ENCODE data around the gene IL10.

Gene IL10

GRCh38 chr1:206732992-206733391 lies 39.3 kb downstream of the IL10 start:
- no peak for DNase-seq

GRCh38 chr1:206732508-206732907 lies 39.8 kb downstream of the IL10 start:
- DNase-seq = no peak

- DNase-seq = no peak
These were observed 42.8 kb downstream of the IL10 start for GRCh38 chr1:206729507-206729906.

- no peak for DNase-seq
These were observed 43.2 kb downstream of the IL10 start for GRCh38 chr1:206729050-206729449.

GRCh38 chr1:206728697-206728987 lies 43.7 kb downstream of the IL10 start:
- DNase-seq = no peak

GRCh38 chr1:206727981-206728696 lies 44.2 kb downstream of the IL10 start:
- no peak for DNase-seq

DNA sequence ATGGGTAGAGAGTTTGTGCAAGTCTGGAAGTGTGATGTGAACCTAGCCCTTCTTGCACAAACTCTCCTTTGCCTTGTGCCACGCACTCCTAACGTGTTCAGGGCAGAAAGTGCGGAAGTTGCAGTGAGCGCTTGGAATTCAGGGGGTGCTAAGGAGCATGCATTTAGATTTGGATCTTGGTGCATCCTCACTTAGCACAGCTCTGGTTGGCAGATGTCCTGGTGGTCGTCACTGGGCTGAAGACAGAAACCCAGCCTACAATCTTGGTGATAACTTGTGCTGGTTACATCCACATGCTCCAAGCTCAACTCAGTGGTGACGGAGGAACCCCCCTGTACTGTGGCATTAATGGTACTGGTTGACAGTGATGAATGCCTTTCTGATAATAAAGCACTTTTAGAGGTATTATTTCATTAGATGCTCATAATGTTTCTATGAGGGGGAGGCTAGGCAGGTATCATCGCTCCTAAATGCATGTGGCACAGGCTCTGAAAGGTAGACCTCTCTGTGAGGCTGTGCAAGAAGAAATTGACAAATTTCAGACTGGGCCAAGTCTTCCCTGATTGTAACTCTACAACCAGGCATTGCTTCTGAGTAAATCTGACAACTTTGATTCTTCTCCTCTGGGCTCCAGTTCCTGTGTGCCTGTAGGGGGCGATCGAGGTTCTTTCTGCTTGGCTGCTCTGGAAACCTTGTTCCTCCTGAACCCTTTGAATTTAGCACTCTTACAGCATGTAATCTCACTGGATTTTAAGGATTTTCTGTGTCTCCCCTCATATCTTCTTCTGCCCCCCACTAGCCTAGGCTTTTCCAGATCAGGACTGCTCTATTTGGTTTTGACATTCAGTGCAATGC lies 47.0 kb downstream of the IL10 start:
- peak; percentile 61 for DNase-seq

DNA sequence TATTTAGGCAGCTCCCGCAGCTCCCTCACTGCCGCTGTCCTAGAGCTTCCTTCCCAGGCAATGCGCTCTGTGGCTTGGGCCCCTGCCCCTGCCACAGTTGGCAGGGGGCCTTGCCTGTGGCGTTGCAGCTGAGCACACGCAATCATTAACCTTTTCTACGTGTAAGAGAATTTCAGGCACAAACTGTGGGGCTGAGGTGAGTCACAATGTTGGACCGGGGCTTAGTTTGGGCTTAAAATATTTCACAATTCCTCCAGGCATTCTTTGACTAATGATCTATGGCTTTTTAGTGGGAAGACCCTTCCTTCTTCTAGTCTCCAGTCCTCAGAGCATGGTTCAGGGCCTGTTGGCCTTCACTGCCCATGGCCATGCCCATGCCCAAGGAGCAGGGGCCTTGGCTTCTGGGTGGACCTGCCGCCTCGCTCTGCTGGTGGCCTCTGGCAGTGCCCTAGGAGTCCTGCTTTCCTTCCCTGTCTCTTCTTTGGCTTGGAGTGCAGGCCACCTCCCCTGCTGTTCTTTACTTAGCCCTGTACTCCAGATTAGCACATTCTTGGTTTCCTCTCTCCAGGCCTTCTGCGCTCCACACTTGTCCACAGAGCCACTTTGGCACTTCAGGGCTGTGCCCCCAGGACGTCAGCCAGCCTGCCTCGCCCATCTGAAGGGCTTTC lies 48.4 kb downstream of the IL10 start:
- DNase-seq = no peak

GRCh38 chr1:206723462-206723804 lies 48.9 kb downstream of the IL10 start:
- no peak for DNase-seq

DNA sequence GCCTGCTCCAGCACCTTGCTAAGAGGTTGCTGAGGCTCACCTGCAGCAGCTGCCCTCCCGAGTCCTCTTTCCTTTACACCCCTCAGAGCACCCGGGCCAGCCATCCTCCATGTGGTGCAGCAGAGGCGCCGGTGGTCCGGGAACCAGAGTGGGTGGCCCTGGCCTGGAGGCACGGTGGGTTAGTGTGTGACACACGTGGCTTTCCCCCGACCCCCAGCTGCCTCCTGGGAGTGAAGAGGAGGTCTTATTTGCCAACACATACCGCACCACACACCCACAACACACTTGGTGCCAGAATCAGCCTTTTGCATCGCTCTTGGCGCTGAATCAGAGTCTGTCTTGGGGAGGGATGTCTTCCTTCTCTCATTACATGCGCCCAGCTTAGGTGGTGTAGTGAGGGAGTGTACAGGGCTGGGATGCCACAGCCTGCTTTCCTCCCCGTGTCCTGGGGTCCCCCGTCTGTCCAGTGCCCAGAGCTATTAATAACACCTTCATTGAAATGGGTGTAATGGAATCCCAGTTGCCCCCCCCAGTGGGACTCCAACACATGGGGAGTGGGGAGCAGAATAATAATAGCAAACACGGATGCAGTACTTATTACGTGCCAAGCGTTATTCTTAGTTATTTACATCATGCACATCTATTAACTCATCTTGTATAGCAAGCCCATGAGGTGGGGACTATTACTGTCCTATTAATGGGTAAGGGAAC lies 49.4 kb downstream of the IL10 start:
- no peak for DNase-seq

GRCh38 chr1:206721454-206721853 lies 50.8 kb downstream of the IL10 start:
- DNase-seq = no peak

GRCh38 chr1:206719169-206719839 lies 53.0 kb downstream of the IL10 start:
- DNase-seq = no peak

DNA sequence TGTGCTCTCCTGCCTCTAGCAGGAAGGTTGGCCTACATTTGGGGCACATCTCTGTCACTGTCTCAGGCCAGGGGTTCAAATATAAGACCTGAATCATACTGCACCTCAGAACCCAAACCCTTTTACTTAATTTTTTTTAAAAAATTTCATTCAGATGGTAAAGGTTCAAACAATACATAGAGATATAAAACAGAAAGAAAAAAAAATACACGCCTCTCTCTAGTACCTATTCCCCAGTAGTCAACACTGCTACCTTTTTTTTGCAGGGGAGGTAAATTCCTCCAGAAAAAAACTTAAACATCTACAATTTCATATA lies 54.7 kb downstream of the IL10 start:
- DNase-seq = no peak
